DOHH2 (cell line): ENCODE data around the gene ACTR2.

Experiments used
- H3F3A ChIP-seq: fragments of 200-600 bp; sonication (generic), shearing (Covaris generic); 2 replicates; pipeline ENCODE4 v1.6.0; 2016; ENCODE audit warnings: antibody characterized with exemption, mild to moderate bottlenecking; ENCODE audit not compliant: control insufficient read depth, insufficient read depth
- H3K27ac ChIP-seq: fragments of 200-600 bp; sonication (generic); 2 replicates; pipeline ENCODE4 v1.5.1; 2014; ENCODE audit warnings: low read depth, mild to moderate bottlenecking, low read length, moderate library complexity
- H3K27me3 ChIP-seq: fragments of 200-600 bp; sonication (generic); 2 replicates; pipeline ENCODE4 v1.6.1; 2014; ENCODE audit warnings: mild to moderate bottlenecking, low read length, mixed read lengths; ENCODE audit not compliant: control insufficient read depth
- H3K36me3 ChIP-seq: fragments of 200-600 bp; sonication (generic); 2 replicates; pipeline ENCODE4 v1.6.1; 2014; ENCODE audit warnings: mild to moderate bottlenecking, low read length, moderate library complexity, mixed read lengths; ENCODE audit not compliant: control insufficient read depth
- H3K4me1 ChIP-seq: fragments of 200-600 bp; sonication (generic); 2 replicates; pipeline ENCODE4 v1.6.1; 2014; ENCODE audit warnings: mild to moderate bottlenecking, low read length, mixed read lengths; ENCODE audit not compliant: control insufficient read depth
- H3K4me2 ChIP-seq: fragments of 200-600 bp; sonication (generic); 2 replicates; pipeline ENCODE4 v1.6.0; 2014; ENCODE audit warnings: mild to moderate bottlenecking, low read length, moderate library complexity
- H3K4me3 ChIP-seq: fragments of 200-600 bp; sonication (generic); 2 replicates; pipeline ENCODE4 v1.5.1; 2014; ENCODE audit warnings: mild to moderate bottlenecking, low read length, mixed read lengths
- H3K79me2 ChIP-seq: fragments of 200-600 bp; sonication (generic); 2 replicates; pipeline ENCODE4 v1.6.1; 2014; ENCODE audit warnings: mild to moderate bottlenecking, low read length, mixed read lengths; ENCODE audit not compliant: control insufficient read depth
- H3K9me2 ChIP-seq: fragments of 200-600 bp; sonication (generic); replicated peaks from 2 replicates; pipeline ENCODE4 v1.6.1; 2014; ENCODE audit warnings: mild to moderate bottlenecking, low read length, mixed read lengths; ENCODE audit not compliant: control insufficient read depth
- H3K9me3 ChIP-seq: fragments of 200-600 bp; sonication (generic); 2 replicates; pipeline ENCODE4 v1.6.1; 2014; ENCODE audit warnings: antibody characterized with exemption, low read length, mixed read lengths; ENCODE audit not compliant: control insufficient read depth, insufficient read depth
- H4K20me1 ChIP-seq: fragments of 200-600 bp; sonication (generic); 2 replicates; pipeline ENCODE4 v1.6.0; 2014; ENCODE audit warnings: low read depth, mild to moderate bottlenecking, antibody characterized with exemption, low read length, moderate library complexity; ENCODE audit not compliant: control insufficient read depth, insufficient read depth
- EZH2phosphoT487 ChIP-seq: fragments of 200-600 bp; sonication (generic); IDR thresholded peaks from 2 replicates; pipeline ENCODE4 v1.6.1; 2017; ENCODE audit warnings: borderline replicate concordance, mild to moderate bottlenecking, antibody characterized with exemption, low read length, moderate library complexity, mixed read lengths
- TF ChIP-seq, protein P1 (sequence below): fragments of 200-600 bp; sonication (generic); IDR thresholded peaks from one replicate; pipeline ENCODE4 v1.5.1; 2014; ENCODE audit warnings: antibody characterized with exemption, mild to moderate bottlenecking, low read depth, low read length; ENCODE audit not compliant: poor library complexity, severe bottlenecking

The ACTR2 gene

DNA sequence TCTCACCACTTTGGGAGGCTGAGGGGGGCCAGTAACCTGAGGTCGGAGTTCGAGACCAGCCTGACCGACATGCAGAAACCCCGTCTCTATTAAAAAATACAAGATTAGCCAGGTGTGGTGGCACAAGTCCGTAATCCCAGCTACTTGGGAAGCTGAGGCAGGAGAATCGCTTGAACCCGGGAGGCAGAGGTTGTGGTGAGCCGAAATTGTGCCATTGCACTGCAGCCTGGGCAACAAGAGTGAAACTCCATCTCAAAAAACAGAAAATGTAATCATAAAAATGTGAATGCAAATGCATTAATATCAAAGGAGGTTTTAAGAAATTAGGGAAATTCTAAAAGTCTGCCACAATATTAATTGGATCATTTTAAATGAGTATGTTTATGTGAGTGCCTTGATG is 45.7 kb downstream of the ACTR2 start:
- H3K4me2 ChIP-seq: no peak overlapping the region
- H3K9me2 ChIP-seq: no peaks in the 10 kb centered on the region
- no peaks in the 10 kb centered on the region for H3K79me2 ChIP-seq
- no peak overlapping the region for H3K27ac ChIP-seq
- peaks cover 43% of the 10 kb centered on the region for H3K36me3 ChIP-seq
- no peak for TF ChIP-seq EZH2phosphoT487
- TF ChIP-seq, protein P1, sequence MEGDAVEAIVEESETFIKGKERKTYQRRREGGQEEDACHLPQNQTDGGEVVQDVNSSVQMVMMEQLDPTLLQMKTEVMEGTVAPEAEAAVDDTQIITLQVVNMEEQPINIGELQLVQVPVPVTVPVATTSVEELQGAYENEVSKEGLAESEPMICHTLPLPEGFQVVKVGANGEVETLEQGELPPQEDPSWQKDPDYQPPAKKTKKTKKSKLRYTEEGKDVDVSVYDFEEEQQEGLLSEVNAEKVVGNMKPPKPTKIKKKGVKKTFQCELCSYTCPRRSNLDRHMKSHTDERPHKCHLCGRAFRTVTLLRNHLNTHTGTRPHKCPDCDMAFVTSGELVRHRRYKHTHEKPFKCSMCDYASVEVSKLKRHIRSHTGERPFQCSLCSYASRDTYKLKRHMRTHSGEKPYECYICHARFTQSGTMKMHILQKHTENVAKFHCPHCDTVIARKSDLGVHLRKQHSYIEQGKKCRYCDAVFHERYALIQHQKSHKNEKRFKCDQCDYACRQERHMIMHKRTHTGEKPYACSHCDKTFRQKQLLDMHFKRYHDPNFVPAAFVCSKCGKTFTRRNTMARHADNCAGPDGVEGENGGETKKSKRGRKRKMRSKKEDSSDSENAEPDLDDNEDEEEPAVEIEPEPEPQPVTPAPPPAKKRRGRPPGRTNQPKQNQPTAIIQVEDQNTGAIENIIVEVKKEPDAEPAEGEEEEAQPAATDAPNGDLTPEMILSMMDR: no peak
- peaks cover 9% of the 10 kb centered on the region for H3K4me1 ChIP-seq
- no peak overlapping the region for H3K4me3 ChIP-seq
- H3K27me3 ChIP-seq: peaks cover 7% of the 10 kb centered on the region
- H3K9me3 ChIP-seq: no peaks in the 10 kb centered on the region
- peaks cover 31% of the 10 kb centered on the region for H3F3A ChIP-seq
- no peaks in the 10 kb centered on the region; the same call in none of the 2 replicates for H4K20me1 ChIP-seq

DNA sequence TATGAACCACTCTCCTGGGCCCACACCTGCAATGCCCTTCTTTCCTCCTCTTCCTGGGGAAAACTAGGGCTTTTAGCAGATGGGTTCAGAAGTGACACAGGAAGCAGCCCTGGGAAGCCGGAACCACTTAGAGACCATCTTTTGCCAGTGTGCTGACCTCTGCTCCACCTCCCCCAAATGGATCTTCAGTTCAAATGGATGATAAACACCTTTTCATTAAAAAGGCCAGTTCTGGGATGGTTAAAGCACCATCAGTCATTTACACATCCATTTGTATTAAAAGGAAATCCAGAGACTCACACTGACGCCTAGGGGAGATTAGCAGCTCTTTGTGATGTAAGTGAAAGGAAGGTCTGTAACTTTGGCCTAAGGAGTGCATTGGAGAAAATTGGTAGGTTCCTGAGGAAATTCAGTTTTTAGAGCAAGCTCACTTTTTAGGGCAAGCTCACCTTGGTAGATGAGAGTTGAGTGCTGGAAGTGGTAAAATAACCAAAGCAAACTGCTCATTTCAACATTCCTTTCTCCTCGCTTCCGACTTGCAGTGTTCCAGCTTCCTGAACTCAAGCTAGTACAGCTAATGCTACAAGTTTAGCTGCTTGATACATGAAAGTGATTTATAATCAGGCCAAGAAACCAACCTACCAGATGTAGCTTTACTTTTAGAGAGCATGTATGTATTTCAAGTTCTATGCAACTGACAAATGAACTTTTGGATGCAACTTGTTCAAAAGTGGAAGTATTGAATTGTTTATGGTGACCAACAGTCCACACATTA is 47.7 kb downstream of the ACTR2 start:
- H3K9me3 ChIP-seq: no peaks in the 10 kb centered on the region
- H3F3A ChIP-seq: peaks cover 31% of the 10 kb centered on the region
- H3K4me3 ChIP-seq: no peak overlapping the region
- H3K27me3 ChIP-seq: peaks cover 7% of the 10 kb centered on the region
- no peaks in the 10 kb centered on the region for H3K9me2 ChIP-seq
- peaks cover 23% of the 10 kb centered on the region for H3K36me3 ChIP-seq
- H4K20me1 ChIP-seq: no peaks in the 10 kb centered on the region; the same call in 1 of the 2 replicates
- H3K4me2 ChIP-seq: no peak overlapping the region
- H3K4me1 ChIP-seq: peaks cover 18% of the 10 kb centered on the region
- H3K79me2 ChIP-seq: no peaks in the 10 kb centered on the region
- TF ChIP-seq, protein P1: no peak
- no peak for TF ChIP-seq EZH2phosphoT487
- no peak overlapping the region for H3K27ac ChIP-seq

DNA sequence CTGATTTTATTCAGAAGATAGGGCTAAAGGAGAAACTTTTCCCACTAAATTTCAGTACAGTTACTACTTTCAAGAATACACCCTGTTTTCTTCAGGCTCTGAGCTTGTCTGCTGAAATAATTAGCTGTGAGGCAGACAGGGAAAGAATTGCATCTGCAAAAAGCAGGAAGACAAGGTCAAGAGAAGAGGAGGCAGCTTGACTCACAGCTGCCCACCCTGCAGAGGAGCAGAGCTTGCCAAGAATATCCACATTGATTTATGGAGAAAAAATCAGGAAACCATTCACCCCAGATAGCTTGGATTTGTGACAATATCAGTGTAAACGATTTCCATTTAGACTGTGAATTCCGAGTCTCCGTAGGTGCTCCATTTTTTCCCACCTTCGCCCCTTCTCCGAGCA is 49.0 kb downstream of the ACTR2 start:
- H3K4me3 ChIP-seq: no peak overlapping the region
- H3K4me1 ChIP-seq: peaks cover 18% of the 10 kb centered on the region
- TF ChIP-seq EZH2phosphoT487: no peak
- TF ChIP-seq, protein P1: no peak
- no peak overlapping the region for H3K4me2 ChIP-seq
- H3K36me3 ChIP-seq: peaks cover 14% of the 10 kb centered on the region
- no peak overlapping the region for H3K27ac ChIP-seq
- no peaks in the 10 kb centered on the region for H3K9me2 ChIP-seq
- H3F3A ChIP-seq: peaks cover 31% of the 10 kb centered on the region
- no peaks in the 10 kb centered on the region for H3K9me3 ChIP-seq
- no peaks in the 10 kb centered on the region; the same call in 1 of the 2 replicates for H4K20me1 ChIP-seq
- H3K79me2 ChIP-seq: no peaks in the 10 kb centered on the region
- peaks cover 7% of the 10 kb centered on the region for H3K27me3 ChIP-seq
